ENCODE results near the gene PPFIBP2. TPM values are rescaled to one million over a fixed set of nuclear protein-coding genes. Genes with fewer than 3 reads are reported as not detected.

PPFIBP2 gene
- total and polyA plus RNA-seq, 2 donors (not counting 1 experiment from before 2014, with no cell fraction given), result 22.3 to 175 TPM

GRCh38 chr11:7609521-7609920, 95.7 kb downstream of the PPFIBP2 start:
- ChIA-PET POLR2A (no interaction called here), CTCF (no interaction called here)
- Mint-ChIP-seq H3K27me3 (no peaks in the 10 kb centered on the region), H3K4me1 (no peaks in the 10 kb centered on the region), H3K4me3 (no peak overlapping the region), H3K9me3 (ENCODE audit: insufficient read depth) (no peaks in the 10 kb centered on the region), H3K27ac (no peak overlapping the region)
- intact Hi-C loops (cut with micrococcal nuclease), result no loop called here
- no peaks in the 10 kb centered on the region for H3K27me3 ChIP-seq (replicated peaks in 1 of 4; ENCODE audit: control extremely low read depth in 1 of 4, control insufficient read depth in 3 of 4, insufficient read depth in 4 of 4, low read length in 3 of 4)
- peaks cover 0 to 44% of the 10 kb centered on the region in 2 experiments for H3K36me3 ChIP-seq (replicated peaks in 1 of 2; ENCODE audit: control extremely low read depth in 1 of 2, control insufficient read depth in 1 of 2, extremely low read depth in 1 of 2, insufficient read depth in 2 of 2, low read length in 1 of 2)
- H3K4me2 ChIP-seq (replicated peaks; ENCODE audit: low read depth, low read length, poor library complexity, severe bottlenecking), result no peak overlapping the region
- no peaks in the 10 kb centered on the region for H3K9me3 ChIP-seq (ENCODE audit: control extremely low read depth in 1 of 3, control insufficient read depth in 2 of 3, insufficient read depth in 1 of 3, low read length in 2 of 3)
- no peak overlapping the region for H3K4me3 ChIP-seq (ENCODE audit: control extremely low read depth in 1 of 5, extremely low read depth in 1 of 5, insufficient read depth in 1 of 5, low read depth in 2 of 5, low read length in 4 of 5)
- ATAC-seq (ENCODE audit: low read depth), result no peak
- DNase-seq, result no peak
- H4K20me1 ChIP-seq (ENCODE audit: control insufficient read depth, insufficient read depth, low read length, poor library complexity, severe bottlenecking), result no peaks in the 10 kb centered on the region
- TF ChIP-seq, protein P1, sequence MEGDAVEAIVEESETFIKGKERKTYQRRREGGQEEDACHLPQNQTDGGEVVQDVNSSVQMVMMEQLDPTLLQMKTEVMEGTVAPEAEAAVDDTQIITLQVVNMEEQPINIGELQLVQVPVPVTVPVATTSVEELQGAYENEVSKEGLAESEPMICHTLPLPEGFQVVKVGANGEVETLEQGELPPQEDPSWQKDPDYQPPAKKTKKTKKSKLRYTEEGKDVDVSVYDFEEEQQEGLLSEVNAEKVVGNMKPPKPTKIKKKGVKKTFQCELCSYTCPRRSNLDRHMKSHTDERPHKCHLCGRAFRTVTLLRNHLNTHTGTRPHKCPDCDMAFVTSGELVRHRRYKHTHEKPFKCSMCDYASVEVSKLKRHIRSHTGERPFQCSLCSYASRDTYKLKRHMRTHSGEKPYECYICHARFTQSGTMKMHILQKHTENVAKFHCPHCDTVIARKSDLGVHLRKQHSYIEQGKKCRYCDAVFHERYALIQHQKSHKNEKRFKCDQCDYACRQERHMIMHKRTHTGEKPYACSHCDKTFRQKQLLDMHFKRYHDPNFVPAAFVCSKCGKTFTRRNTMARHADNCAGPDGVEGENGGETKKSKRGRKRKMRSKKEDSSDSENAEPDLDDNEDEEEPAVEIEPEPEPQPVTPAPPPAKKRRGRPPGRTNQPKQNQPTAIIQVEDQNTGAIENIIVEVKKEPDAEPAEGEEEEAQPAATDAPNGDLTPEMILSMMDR (IDR thresholded peaks at IDR 0.05), result no peak
- no peaks in the 10 kb centered on the region for H3K79me2 ChIP-seq (ENCODE audit: control insufficient read depth, insufficient read depth, low read length)
- H2AFZ ChIP-seq (ENCODE audit: insufficient read depth, low read depth, low read length, poor library complexity, severe bottlenecking), result no peak overlapping the region
- no peaks in the 10 kb centered on the region for H3K4me1 ChIP-seq (ENCODE audit: control insufficient read depth in 2 of 2, insufficient read depth in 2 of 2, low read length in 2 of 2)
- no peak overlapping the region for H3K27ac ChIP-seq (ENCODE audit: low read length in 2 of 2)
- no peak overlapping the region for H3K9ac ChIP-seq (ENCODE audit: low read length)

GRCh38 chr11:7610393-7610792, 96.6 kb downstream of the PPFIBP2 start:
- no peaks in the 10 kb centered on the region for H3K27me3 ChIP-seq (replicated peaks in 1 of 4; ENCODE audit: control extremely low read depth in 1 of 4, control insufficient read depth in 3 of 4, insufficient read depth in 4 of 4, low read length in 3 of 4)
- intact Hi-C loops (cut with micrococcal nuclease), result no loop called here
- ATAC-seq (ENCODE audit: low read depth), result no peak
- no peak overlapping the region for H3K9ac ChIP-seq (ENCODE audit: low read length)
- H3K4me2 ChIP-seq (replicated peaks; ENCODE audit: low read depth, low read length, poor library complexity, severe bottlenecking), result no peak overlapping the region
- H3K9me3 Mint-ChIP-seq (ENCODE audit: insufficient read depth), result no peaks in the 10 kb centered on the region
- TF ChIP-seq EZH2 (IDR thresholded peaks at IDR 0.05; ENCODE audit: borderline replicate concordance, insufficient read depth, low read depth, low read length, poor library complexity, severe bottlenecking), result no peak
- TF ChIP-seq, protein P1 (IDR thresholded peaks at IDR 0.05), result no peak
- WGBS (ENCODE audit: insufficient coverage), result 98% methylated on average over 3 of the region's 3 CpGs
- no peaks in the 10 kb centered on the region for H3K79me2 ChIP-seq (ENCODE audit: control insufficient read depth, insufficient read depth, low read length)
- H3K27ac Mint-ChIP-seq, result no peak overlapping the region
- no peak overlapping the region for H2AFZ ChIP-seq (ENCODE audit: insufficient read depth, low read depth, low read length, poor library complexity, severe bottlenecking)
- H3K27ac ChIP-seq (ENCODE audit: low read length in 2 of 2), result no peak overlapping the region
- H3K36me3 ChIP-seq (replicated peaks in 1 of 2; ENCODE audit: control extremely low read depth in 1 of 2, control insufficient read depth in 1 of 2, extremely low read depth in 1 of 2, insufficient read depth in 2 of 2, low read length in 1 of 2), result peaks cover 0 to 46% of the 10 kb centered on the region in 2 experiments
- ChIA-PET CTCF (no interaction called here), POLR2A (no interaction called here)
- no peaks in the 10 kb centered on the region for H3K4me1 Mint-ChIP-seq
- no peak overlapping the region for H3K4me3 ChIP-seq (ENCODE audit: control extremely low read depth in 1 of 5, extremely low read depth in 1 of 5, insufficient read depth in 1 of 5, low read depth in 2 of 5, low read length in 4 of 5)
- H3K4me3 Mint-ChIP-seq, result no peak overlapping the region
- no peaks in the 10 kb centered on the region for H3K27me3 Mint-ChIP-seq
- H3K4me1 ChIP-seq (ENCODE audit: control insufficient read depth in 2 of 2, insufficient read depth in 2 of 2, low read length in 2 of 2), result no peaks in the 10 kb centered on the region
- DNase-seq, result no peak
- no peaks in the 10 kb centered on the region for H3K9me3 ChIP-seq (ENCODE audit: control extremely low read depth in 1 of 3, control insufficient read depth in 2 of 3, insufficient read depth in 1 of 3, low read length in 2 of 3)
- no peaks in the 10 kb centered on the region for H4K20me1 ChIP-seq (ENCODE audit: control insufficient read depth, insufficient read depth, low read length, poor library complexity, severe bottlenecking)

Data from B cell (primary cell).